Osteoblast (primary cell): ENCODE data around the gene TMEM63B. TPM values are rescaled to one million over a fixed set of nuclear protein-coding genes. Genes with fewer than 3 reads are reported as not detected.
"Not testable (repeated sequence)": the region's sequence is repeated elsewhere in the genome, so short reads cannot be mapped to it uniquely, and the experiment has no call there.

ENCODE experiments used
- DNase-seq: peaks from one replicate; pipeline ENCODE4 v3.0.0; 2011; ENCODE audit warnings: low spot score, mixed read lengths; ENCODE audit not compliant: insufficient read length; ENCODE audit errors: missing footprints
- H2AFZ ChIP-seq: 2 replicates; pipeline ENCODE4 v1.6.0; 2011; ENCODE audit warnings: mild to moderate bottlenecking, low read length
- H3K27ac ChIP-seq: 2 replicates; pipeline ENCODE4 v1.5.1; 2011; ENCODE audit warnings: mild to moderate bottlenecking, low read depth, low read length, moderate library complexity
- H3K27me3 ChIP-seq: 2 replicates; pipeline ENCODE4 v1.6.0; 2012; ENCODE audit warnings: mild to moderate bottlenecking, control low read depth, inconsistent platforms, low read length, moderate library complexity; ENCODE audit not compliant: insufficient read depth
- H3K36me3 ChIP-seq: 2 replicates; pipeline ENCODE4 v1.5.1; 2011; ENCODE audit warnings: mild to moderate bottlenecking, low read length, control low read depth, moderate library complexity; ENCODE audit not compliant: insufficient read depth
- H3K4me1 ChIP-seq: 2 replicates; pipeline ENCODE4 v1.5.1; 2011; ENCODE audit warnings: mild to moderate bottlenecking, low read length, control low read depth, moderate library complexity; ENCODE audit not compliant: insufficient read depth
- H3K4me2 ChIP-seq: 2 replicates; pipeline ENCODE4 v1.6.0; 2011; ENCODE audit warnings: mild to moderate bottlenecking, low read length; ENCODE audit not compliant: insufficient read depth
- H3K4me3 ChIP-seq: fragments of 200-600 bp; sonication (generic); 3 replicates; pipeline ENCODE4 v1.5.1; 2012; ENCODE audit warnings: mild to moderate bottlenecking, low read length, inconsistent platforms; ENCODE audit not compliant: insufficient read depth
- H3K79me2 ChIP-seq: 2 replicates; pipeline ENCODE4 v1.6.0; 2012; ENCODE audit warnings: mild to moderate bottlenecking, low read length, control low read depth, inconsistent platforms; ENCODE audit not compliant: insufficient read depth
- H3K9me3 ChIP-seq: 2 replicates; pipeline ENCODE4 v1.5.1; 2011; ENCODE audit warnings: low read depth, low read length, control low read depth
- H4K20me1 ChIP-seq: 2 replicates; pipeline ENCODE4 v1.6.0; 2012; ENCODE audit warnings: mild to moderate bottlenecking, low read length, control low read depth; ENCODE audit not compliant: insufficient read depth
- total RNA-seq: library from RNA; depleted of rRNA; stranded (reverse); fragments of >200 nt; gene quantifications from 2 replicates; pipeline ENCODE4 v1.2.3, GENCODE V29; 2012
- TF ChIP-seq, protein P1 (sequence below): IDR thresholded peaks from 2 replicates; pipeline ENCODE4 v1.5.1; 2011; ENCODE audit warnings: mild to moderate bottlenecking, low read depth, low read length, moderate library complexity; ENCODE audit errors: extremely low read depth

TMEM63B gene
- total RNA-seq, 1 donor, result 36.6 TPM

DNA sequence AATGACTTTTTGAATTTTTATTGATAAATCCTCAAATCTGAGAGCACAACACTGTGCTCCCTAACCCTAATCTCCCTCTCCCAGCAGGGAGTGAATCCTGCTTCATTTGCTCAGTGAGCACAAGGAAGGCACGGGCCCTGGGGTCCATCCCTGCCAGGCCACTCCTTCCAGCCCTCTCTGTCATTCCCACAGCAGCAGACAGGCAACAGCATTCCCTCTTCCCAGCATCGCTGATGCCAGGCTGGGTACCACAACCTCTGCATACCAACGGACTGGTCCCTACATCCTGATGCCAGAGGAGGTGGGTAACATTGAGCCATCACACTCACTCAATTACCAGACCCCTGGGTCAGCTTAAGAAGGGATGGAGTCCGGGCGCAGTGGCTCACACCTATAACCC is 34.3 kb upstream of the TMEM63B start:
- Histone ChIP-seq H3K79me2 (no peaks in the 10 kb centered on the region), H3K4me1 (no peaks in the 10 kb centered on the region), H3K4me2 (no peak overlapping the region), H3K9me3 (no peaks in the 10 kb centered on the region), H3K27ac (no peak overlapping the region), H4K20me1 (peaks cover 18% of the 10 kb centered on the region), H3K27me3 (no peaks in the 10 kb centered on the region), H2AFZ (no peak overlapping the region), H3K36me3 (peaks cover 5% of the 10 kb centered on the region), H3K4me3 (no peak overlapping the region)
- TF ChIP-seq, protein P1, sequence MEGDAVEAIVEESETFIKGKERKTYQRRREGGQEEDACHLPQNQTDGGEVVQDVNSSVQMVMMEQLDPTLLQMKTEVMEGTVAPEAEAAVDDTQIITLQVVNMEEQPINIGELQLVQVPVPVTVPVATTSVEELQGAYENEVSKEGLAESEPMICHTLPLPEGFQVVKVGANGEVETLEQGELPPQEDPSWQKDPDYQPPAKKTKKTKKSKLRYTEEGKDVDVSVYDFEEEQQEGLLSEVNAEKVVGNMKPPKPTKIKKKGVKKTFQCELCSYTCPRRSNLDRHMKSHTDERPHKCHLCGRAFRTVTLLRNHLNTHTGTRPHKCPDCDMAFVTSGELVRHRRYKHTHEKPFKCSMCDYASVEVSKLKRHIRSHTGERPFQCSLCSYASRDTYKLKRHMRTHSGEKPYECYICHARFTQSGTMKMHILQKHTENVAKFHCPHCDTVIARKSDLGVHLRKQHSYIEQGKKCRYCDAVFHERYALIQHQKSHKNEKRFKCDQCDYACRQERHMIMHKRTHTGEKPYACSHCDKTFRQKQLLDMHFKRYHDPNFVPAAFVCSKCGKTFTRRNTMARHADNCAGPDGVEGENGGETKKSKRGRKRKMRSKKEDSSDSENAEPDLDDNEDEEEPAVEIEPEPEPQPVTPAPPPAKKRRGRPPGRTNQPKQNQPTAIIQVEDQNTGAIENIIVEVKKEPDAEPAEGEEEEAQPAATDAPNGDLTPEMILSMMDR, result no peak
- peak; percentile 25 for DNase-seq

- no peaks in the 10 kb centered on the region for H3K4me1 ChIP-seq
- TF ChIP-seq, protein P1, result no peak
- H3K4me2 ChIP-seq, result no peak overlapping the region
- H3K27ac ChIP-seq, result no peak overlapping the region
- H3K27me3 ChIP-seq, result no peaks in the 10 kb centered on the region
- H4K20me1 ChIP-seq, result peaks cover 18% of the 10 kb centered on the region
- no peak overlapping the region for H2AFZ ChIP-seq
- H3K79me2 ChIP-seq, result no peaks in the 10 kb centered on the region
- peaks cover 5% of the 10 kb centered on the region for H3K36me3 ChIP-seq
- DNase-seq, result peak; percentile 50
- H3K4me3 ChIP-seq, result no peak overlapping the region
- H3K9me3 ChIP-seq, result no peaks in the 10 kb centered on the region
Measured at GRCh38 chr6:44093750-44094402, 33.5 kb upstream of the TMEM63B start.

DNA sequence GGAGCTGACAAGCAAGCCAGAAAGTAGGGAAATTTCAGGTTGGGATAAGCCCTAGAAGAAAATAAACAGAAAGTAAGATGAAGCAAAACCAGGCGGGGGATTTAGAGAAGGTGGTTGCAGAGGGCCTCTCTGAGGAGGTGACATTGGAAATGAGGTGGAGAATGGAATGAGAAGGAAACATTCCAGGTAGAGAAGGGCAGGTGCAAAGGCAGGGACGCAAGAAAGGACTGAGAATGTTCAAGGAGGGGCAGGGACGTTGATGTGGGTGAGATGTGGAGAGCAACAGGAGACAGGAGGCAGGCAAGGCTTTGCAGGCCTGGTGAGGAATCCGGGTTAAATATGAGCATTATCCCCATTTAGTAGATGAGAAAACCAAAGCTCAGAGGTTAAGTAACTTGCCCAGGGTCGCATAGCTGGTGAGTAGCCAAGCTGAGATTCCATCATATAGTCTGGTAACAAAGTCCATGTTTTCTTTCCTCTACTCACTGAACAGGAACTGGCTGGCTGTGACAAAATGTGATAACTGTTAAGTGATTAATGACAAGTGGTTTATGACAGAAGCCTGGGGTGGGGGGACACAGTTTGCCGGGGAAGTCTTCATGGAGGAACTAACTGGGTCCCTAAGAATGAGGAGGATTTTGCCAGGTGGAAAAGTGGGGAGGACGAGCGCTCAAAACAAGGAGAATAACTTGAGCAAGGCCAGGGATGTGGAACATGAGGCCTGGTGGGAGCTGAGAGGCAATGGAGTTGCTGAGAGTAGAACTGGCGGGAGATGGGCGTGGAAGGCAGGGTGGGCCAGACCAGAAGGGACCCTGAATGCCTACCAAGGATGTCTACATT is 32.7 kb upstream of the TMEM63B start:
- peak; percentile 27 for DNase-seq
- H3K27ac ChIP-seq, result no peak overlapping the region
- H2AFZ ChIP-seq, result no peak overlapping the region
- H3K4me3 ChIP-seq, result no peak overlapping the region
- no peak overlapping the region for H3K4me2 ChIP-seq
- peaks cover 18% of the 10 kb centered on the region for H4K20me1 ChIP-seq
- no peaks in the 10 kb centered on the region for H3K4me1 ChIP-seq
- H3K79me2 ChIP-seq, result no peaks in the 10 kb centered on the region
- TF ChIP-seq, protein P1, result no peak
- peaks cover 5% of the 10 kb centered on the region for H3K36me3 ChIP-seq
- H3K27me3 ChIP-seq, result no peaks in the 10 kb centered on the region
- no peaks in the 10 kb centered on the region for H3K9me3 ChIP-seq

GRCh38 chr6:44095243-44095623 is 32.1 kb upstream of the TMEM63B start:
- peaks cover 20% of the 10 kb centered on the region for H4K20me1 ChIP-seq
- H3K4me2 ChIP-seq, H2AFZ ChIP-seq, H3K27ac ChIP-seq, H3K9me3 ChIP-seq, H3K36me3 ChIP-seq, H3K79me2 ChIP-seq, DNase-seq, H3K27me3 ChIP-seq, H3K4me3 ChIP-seq, H3K4me1 ChIP-seq: not testable (repeated sequence)
